ENCODE results near the gene ALG12.

DNA sequence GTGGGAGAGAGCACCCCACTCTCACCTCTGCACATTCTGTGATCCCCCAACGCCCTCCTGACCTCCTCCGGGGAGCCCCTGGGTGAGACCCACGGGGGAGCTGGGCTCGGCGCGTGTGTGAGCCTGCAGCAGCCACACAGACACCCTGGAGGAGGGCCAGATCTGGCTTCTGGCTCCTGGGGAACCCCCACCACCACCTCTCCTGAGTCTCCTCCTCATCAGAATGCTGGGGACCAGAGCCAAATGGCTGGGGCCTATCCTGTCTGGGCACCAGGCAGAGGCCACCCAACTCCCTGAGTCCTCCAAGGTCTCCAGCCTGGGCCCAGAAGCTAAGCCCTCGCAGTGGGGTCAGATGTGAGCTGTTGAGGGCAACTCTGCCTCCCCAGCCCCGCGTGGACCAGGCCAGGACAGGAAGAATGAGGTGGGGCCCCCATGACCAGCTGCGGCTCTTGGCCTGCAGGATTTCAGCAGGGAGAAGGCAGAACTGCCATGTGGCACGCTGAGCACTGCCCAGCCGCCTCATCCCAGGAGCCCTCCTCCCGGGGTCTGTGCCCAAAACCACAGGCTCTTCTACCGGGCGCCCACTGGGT is 36.8 kb upstream of the ALG12 start:
- TF ChIP-seq, protein P1, sequence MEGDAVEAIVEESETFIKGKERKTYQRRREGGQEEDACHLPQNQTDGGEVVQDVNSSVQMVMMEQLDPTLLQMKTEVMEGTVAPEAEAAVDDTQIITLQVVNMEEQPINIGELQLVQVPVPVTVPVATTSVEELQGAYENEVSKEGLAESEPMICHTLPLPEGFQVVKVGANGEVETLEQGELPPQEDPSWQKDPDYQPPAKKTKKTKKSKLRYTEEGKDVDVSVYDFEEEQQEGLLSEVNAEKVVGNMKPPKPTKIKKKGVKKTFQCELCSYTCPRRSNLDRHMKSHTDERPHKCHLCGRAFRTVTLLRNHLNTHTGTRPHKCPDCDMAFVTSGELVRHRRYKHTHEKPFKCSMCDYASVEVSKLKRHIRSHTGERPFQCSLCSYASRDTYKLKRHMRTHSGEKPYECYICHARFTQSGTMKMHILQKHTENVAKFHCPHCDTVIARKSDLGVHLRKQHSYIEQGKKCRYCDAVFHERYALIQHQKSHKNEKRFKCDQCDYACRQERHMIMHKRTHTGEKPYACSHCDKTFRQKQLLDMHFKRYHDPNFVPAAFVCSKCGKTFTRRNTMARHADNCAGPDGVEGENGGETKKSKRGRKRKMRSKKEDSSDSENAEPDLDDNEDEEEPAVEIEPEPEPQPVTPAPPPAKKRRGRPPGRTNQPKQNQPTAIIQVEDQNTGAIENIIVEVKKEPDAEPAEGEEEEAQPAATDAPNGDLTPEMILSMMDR (IDR thresholded peaks at IDR 0.05): no peak
- TF ChIP-seq POLR2A (IDR thresholded peaks at IDR 0.05) (no peak), POLR2AphosphoS5 (IDR thresholded peaks at IDR 0.05) (no peak)

All from stomach (tissue), 4 donors.